RWPE2 (cell line): ENCODE measurements around the gene ITGA11.

Source experiments
- ATAC-seq: fragments of 200-7000 bp; cut with Tn5 transposase; 3 replicates; pipeline ENCODE4 v1.9.1; 2021; ENCODE audit warnings: low read depth
- DNase-seq: peaks from one replicate; pipeline ENCODE4 v3.0.0-alpha.2; 2020; ENCODE audit warnings: low spot score
- H3K27ac ChIP-seq: fragments of 450-650 bp; 2 replicates; pipeline ENCODE4 v1.5.1; 2017; ENCODE audit warnings: mild to moderate bottlenecking; ENCODE audit not compliant: poor library complexity, severe bottlenecking
- H3K27me3 ChIP-seq: fragments of 250-450 bp; sonication (Bioruptor Pico); 2 replicates; pipeline ENCODE4 v1.5.1; 2021; ENCODE audit warnings: mild to moderate bottlenecking, moderate library complexity; ENCODE audit not compliant: insufficient read depth, poor library complexity, severe bottlenecking
- H3K36me3 ChIP-seq: fragments of 250-450 bp; sonication (Bioruptor Pico); 2 replicates; pipeline ENCODE4 v1.5.1; 2020; ENCODE audit warnings: low read depth, mild to moderate bottlenecking, moderate library complexity
- H3K4me1 ChIP-seq: fragments of 250-450 bp; sonication (Bioruptor Pico); 2 replicates; pipeline ENCODE4 v1.5.1; 2021; ENCODE audit warnings: mild to moderate bottlenecking, moderate library complexity; ENCODE audit not compliant: insufficient read depth, poor library complexity, severe bottlenecking
- H3K4me3 ChIP-seq: fragments of 250-450 bp; sonication (Bioruptor Pico); 2 replicates; pipeline ENCODE4 v1.5.1; 2021; ENCODE audit warnings: mild to moderate bottlenecking, moderate library complexity; ENCODE audit not compliant: severe bottlenecking
- H3K9me3 ChIP-seq: fragments of 250-450 bp; sonication (Bioruptor Pico); 2 replicates; pipeline ENCODE4 v1.5.1; 2021; ENCODE audit warnings: mild to moderate bottlenecking, moderate library complexity; ENCODE audit not compliant: severe bottlenecking
- TF ChIP-seq, protein P1 (sequence below): fragments of 450-650 bp; IDR thresholded peaks from one replicate; pipeline ENCODE4 v1.5.1; 2017; ENCODE audit warnings: mild to moderate bottlenecking, moderate library complexity; ENCODE audit not compliant: poor library complexity, severe bottlenecking

The ITGA11 gene

DNA sequence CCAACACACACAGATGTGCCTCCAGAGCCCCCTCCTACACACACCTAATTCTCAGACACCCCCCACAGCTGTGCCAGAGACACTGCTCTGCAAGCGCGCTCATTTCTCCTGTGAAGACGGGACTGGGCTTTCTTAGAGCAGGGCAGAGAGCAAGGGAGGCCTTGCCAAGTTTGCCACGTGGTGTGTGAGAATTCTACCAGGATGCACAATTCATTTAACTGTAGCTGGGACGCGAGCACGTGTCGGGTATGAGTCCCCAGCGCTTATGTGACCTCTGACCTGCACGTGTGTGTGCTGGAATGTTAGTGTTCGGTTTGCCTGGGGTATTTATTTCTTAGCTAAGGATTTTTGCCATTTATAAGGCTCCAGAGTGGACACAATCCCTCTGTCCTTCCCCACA lies 117.4 kb downstream of the ITGA11 start:
- DNase-seq (no peak), ATAC-seq (no peak)
- no peaks in the 10 kb centered on the region for H3K27me3 ChIP-seq
- TF ChIP-seq, protein P1, sequence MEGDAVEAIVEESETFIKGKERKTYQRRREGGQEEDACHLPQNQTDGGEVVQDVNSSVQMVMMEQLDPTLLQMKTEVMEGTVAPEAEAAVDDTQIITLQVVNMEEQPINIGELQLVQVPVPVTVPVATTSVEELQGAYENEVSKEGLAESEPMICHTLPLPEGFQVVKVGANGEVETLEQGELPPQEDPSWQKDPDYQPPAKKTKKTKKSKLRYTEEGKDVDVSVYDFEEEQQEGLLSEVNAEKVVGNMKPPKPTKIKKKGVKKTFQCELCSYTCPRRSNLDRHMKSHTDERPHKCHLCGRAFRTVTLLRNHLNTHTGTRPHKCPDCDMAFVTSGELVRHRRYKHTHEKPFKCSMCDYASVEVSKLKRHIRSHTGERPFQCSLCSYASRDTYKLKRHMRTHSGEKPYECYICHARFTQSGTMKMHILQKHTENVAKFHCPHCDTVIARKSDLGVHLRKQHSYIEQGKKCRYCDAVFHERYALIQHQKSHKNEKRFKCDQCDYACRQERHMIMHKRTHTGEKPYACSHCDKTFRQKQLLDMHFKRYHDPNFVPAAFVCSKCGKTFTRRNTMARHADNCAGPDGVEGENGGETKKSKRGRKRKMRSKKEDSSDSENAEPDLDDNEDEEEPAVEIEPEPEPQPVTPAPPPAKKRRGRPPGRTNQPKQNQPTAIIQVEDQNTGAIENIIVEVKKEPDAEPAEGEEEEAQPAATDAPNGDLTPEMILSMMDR = no peak
- no peak overlapping the region for H3K27ac ChIP-seq
- H3K9me3 ChIP-seq = no peaks in the 10 kb centered on the region
- H3K4me3 ChIP-seq = no peak overlapping the region
- no peaks in the 10 kb centered on the region for H3K4me1 ChIP-seq
- no peaks in the 10 kb centered on the region for H3K36me3 ChIP-seq

DNA sequence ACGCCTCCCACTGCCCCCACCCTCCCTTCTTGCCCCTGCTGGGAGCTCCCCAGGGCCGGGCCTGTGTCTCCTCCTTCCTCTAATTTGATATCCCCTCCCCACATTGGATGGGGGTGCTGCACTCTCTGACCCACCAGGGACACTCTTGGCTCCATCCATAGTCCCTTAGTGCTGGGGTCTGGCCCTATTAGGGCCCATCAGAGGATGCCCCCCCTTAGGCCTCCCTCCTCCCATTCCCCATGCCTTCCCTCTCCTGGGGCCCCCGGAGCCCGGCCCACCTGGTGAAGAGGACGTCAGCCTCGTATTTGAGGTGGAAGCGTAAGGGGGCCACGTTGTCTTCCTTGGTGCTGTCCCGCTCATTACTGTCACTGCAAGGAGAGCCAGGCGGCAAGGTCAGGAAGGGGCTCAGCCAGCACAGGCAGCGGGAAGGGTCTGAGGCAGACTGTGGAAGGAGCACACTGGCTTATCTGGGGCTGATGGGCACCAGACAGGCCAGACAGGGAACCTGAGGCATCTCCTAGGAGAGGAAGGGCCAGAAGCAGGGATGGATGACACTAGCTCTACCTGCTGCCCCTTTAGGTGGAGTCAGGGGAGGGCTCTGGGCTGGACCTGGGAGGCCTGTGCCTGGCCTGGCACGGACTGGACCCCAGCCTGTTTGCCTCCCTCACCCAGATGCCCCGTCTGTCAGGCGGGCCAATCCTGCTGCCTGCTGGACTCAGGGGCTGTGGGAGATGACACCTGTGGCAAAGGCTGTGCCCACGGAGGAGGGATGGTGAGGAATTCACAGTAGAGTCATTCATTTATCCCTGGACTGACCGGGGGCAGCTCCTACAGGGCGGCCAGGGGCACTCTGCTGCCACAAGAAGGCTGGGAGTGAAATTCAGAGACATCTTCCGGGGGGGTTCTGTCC lies 118.2 kb downstream of the ITGA11 start:
- Histone ChIP-seq H3K9me3 (no peaks in the 10 kb centered on the region), H3K36me3 (no peaks in the 10 kb centered on the region), H3K4me1 (no peaks in the 10 kb centered on the region), H3K27me3 (no peaks in the 10 kb centered on the region), H3K27ac (no peak overlapping the region), H3K4me3 (no peak overlapping the region)
- DNase-seq = no peak
- TF ChIP-seq, protein P1 = no peak
- no peak for ATAC-seq

DNA sequence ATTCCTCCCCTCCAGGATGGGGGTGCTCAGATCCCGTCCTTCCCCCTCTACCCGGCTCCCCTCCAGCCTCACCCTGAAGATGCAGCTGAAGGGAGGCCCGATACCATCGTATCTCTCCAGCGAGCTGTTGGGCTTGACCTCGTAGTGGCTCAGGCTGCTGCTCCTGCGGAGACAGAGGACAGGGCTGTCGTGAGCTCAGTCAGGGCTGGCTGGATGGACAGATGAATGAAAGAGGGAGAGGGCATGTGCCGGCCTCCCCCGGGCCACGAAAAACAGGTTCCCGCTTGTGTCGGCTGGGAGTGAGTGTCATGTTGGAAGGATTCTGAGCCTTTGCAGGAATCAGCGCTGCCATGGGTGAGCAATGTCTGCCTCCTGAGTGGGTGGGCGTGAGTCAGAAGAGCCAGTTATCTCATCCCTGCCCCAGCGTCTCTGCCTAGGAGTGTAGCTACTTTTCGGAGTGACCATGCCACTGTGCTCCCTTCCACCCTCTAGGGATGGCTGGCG lies 119.2 kb downstream of the ITGA11 start:
- H3K27me3 ChIP-seq = no peaks in the 10 kb centered on the region
- H3K4me1 ChIP-seq = no peaks in the 10 kb centered on the region
- H3K36me3 ChIP-seq = no peaks in the 10 kb centered on the region
- no peak overlapping the region for H3K4me3 ChIP-seq
- DNase-seq = no peak
- ATAC-seq = peak; percentile 56
- TF ChIP-seq, protein P1 = no peak
- no peak overlapping the region for H3K27ac ChIP-seq
- no peaks in the 10 kb centered on the region for H3K9me3 ChIP-seq

DNA sequence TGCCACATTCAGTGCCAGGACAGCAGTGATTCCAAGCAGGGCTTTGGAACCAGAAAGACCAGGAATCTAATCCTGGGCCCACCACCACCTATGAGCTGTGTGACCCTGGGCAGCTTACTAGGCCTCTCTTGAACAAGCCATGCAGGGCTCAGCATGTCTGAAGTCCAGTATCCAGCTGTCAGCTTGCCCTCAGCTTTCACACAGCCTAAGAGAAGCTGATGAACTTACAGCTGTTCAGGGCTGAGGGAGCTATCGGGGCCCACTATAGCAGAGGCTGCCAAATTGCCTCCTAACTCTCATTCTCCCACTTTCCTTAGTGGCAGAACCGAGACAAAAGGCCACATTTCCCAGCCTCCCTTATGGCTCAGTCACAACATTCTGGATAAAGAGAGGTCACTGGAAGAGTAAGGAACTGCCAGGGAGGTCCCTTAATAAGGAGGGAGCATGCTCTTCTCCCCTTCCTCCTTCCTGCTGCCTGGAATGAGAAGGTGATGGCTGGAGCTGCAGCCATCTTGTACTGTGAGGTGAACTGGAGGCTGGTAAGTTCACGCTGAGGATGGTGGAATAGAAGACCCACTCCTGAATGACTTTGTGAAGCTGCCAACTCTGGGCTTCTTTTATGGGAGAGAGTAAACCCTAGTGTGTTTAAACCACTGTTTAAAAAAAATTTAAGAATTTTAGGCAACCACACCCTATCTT lies 120.0 kb downstream of the ITGA11 start:
- TF ChIP-seq, protein P1 = no peak
- Histone ChIP-seq H3K9me3 (no peaks in the 10 kb centered on the region), H3K27ac (no peak overlapping the region), H3K36me3 (no peaks in the 10 kb centered on the region), H3K4me3 (no peak overlapping the region), H3K27me3 (no peaks in the 10 kb centered on the region), H3K4me1 (no peaks in the 10 kb centered on the region)
- DNase-seq (no peak), ATAC-seq (no peak)
